ENCODE results near the gene CDC42EP2. TPM values are rescaled to one million over a fixed set of nuclear protein-coding genes. Genes with fewer than 3 reads are reported as not detected.

CDC42EP2 gene
- total and polyA plus RNA-seq, 12 donors, result 1.0 to 18.3 (median 4.9) TPM

DNA sequence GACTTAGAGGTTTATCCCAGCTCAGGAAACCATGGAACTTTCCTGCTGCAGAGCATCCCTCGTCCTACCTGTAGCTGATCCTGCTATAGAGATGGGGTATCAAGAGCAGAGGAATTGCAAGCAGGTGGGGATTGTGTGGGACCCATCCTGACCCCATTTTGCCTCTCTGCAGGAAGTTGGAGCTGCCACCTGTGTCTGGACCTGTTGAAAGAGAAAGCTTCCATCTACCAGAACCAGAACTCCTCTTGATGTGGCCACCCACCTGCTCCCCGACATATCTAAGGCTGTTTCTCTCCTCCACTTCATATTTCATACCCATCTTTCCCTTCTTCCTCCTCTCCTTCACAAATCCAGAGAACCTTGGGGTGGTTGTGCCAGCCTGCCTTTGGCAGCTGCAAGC is 36.8 kb downstream of the CDC42EP2 start:
- DNase-seq, result no peak
- H3K4me1 ChIP-seq (replicated peaks in 1 of 2), result peaks cover 17 to 22% of the 10 kb centered on the region in 2 donors
- no peaks in the 10 kb centered on the region for H3K9me3 ChIP-seq (replicated peaks in 1 of 3)
- 92 to 93% (median 92%) methylated on average over 2 of the region's 2 CpGs for WGBS, 4 donors
- H3K27ac ChIP-seq, result no peak overlapping the region
- H3K27me3 ChIP-seq, result no peaks in the 10 kb centered on the region
- peaks cover 0 to 64% of the 10 kb centered on the region in 2 donors for H3K36me3 ChIP-seq (replicated peaks in 1 of 2)
- TF ChIP-seq CTCF (IDR thresholded peaks at IDR 0.05) (no peak), POLR2A (IDR thresholded peaks at IDR 0.05) (no peak)
- intact Hi-C loops (cut with DNase I), result no loop called here
- no peak overlapping the region for H3K4me3 ChIP-seq

GRCh38 chr11:65352783-65353182 is 38.1 kb downstream of the CDC42EP2 start:
- Histone ChIP-seq H3K27ac (no peak overlapping the region), H3K27me3 (no peaks in the 10 kb centered on the region), H3K36me3 (replicated peaks in 1 of 2) (peaks cover 0 to 51% of the 10 kb centered on the region in 2 donors), H3K4me1 (replicated peaks in 1 of 2) (peaks cover 17 to 22% of the 10 kb centered on the region in 2 donors), H3K9me3 (replicated peaks in 1 of 3) (no peaks in the 10 kb centered on the region), H3K4me3 (no peak overlapping the region)
- TF ChIP-seq POLR2A (IDR thresholded peaks at IDR 0.05) (no peak), CTCF (IDR thresholded peaks at IDR 0.05) (peak in 3 of 6 experiments; percentile 11 to 27 (median 19))
- DNase-seq, result no peak
- intact Hi-C loops (cut with DNase I), result no loop called here
- WGBS, 4 donors, result 75 to 87% (median 80%) methylated on average over 3 of the region's 3 CpGs

DNA sequence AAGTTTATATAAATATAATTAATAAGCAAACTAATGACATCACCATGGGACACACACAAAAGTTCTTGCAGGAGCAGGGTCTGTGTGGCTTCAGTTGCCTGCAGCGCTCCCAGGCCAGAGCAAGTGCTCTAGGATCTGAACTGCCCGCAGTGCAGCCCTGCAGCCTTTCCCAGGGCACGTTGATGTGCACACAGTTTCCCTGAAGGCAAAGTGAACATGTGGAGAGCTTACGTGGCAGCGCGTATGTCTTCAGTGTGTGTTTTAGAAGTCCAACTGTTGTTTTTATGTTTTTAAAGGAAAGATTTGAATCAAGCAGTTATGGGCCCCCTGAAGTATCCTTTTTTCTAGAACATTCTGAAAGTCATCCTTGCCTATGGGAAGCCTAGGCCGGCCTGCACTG is 38.7 kb downstream of the CDC42EP2 start:
- Histone ChIP-seq H3K9me3 (replicated peaks in 1 of 3) (no peaks in the 10 kb centered on the region), H3K4me3 (no peak overlapping the region), H3K27ac (peak overlapping the region in 2 of 5 donors; percentile 73 to 79), H3K36me3 (replicated peaks in 1 of 2) (peaks cover 0 to 45% of the 10 kb centered on the region in 2 donors), H3K27me3 (no peaks in the 10 kb centered on the region), H3K4me1 (replicated peaks in 1 of 2) (peaks cover 17 to 22% of the 10 kb centered on the region in 2 donors)
- intact Hi-C loops (cut with DNase I), result no loop called here
- WGBS, 4 donors, result 80 to 89% (median 85%) methylated on average over 6 to 7 of the region's 7 CpGs
- DNase-seq, result no peak
- no peak for TF ChIP-seq CTCF (IDR thresholded peaks at IDR 0.05)
- TF ChIP-seq POLR2A (IDR thresholded peaks at IDR 0.05), result no peak

DNA sequence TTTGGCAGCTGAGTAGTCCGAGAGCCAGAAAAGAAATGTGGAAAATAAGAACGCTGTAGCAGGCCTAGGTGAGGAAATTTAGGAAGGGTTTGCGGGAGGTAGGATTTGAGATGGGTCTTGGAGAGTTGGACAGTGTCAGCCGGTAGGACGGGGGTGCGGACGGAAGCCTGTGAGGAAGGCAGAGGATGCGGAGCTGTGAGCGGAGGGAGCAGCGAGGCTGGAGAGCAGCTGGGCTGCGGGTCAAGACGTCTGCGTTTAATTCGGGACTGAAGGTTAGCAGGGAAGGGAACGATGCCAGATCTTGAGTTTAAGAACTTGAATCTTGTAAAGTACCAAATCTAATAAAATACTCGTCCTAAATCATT is 39.2 kb downstream of the CDC42EP2 start:
- Histone ChIP-seq H3K36me3 (replicated peaks in 1 of 2) (peaks cover 0 to 40% of the 10 kb centered on the region in 2 donors), H3K27me3 (no peaks in the 10 kb centered on the region), H3K27ac (peak overlapping the region in 4 of 5 donors; percentile 15 to 79 (median 66)), H3K4me1 (replicated peaks in 1 of 2) (peaks cover 17 to 22% of the 10 kb centered on the region in 2 donors), H3K9me3 (replicated peaks in 1 of 3) (no peaks in the 10 kb centered on the region), H3K4me3 (peak overlapping the region in 2 of 4 donors; percentile 41 to 79)
- TF ChIP-seq POLR2A (IDR thresholded peaks at IDR 0.05) (no peak), CTCF (IDR thresholded peaks at IDR 0.05) (no peak)
- peak in 1 of 7 donors; percentile 54 for DNase-seq
- intact Hi-C loops (cut with DNase I), result no loop called here
- 7 to 24% (median 16%) methylated on average over 16 of the region's 16 CpGs for WGBS, 4 donors
